Measurements from ENCODE around the gene FAM169A. TPM values are rescaled to one million over a fixed set of nuclear protein-coding genes. Genes with fewer than 3 reads are reported as not detected.

The FAM169A gene
- total and polyA plus RNA-seq, 2 of the 4 experiments (the other 2 are of a cell fraction), result under 0.01 TPM; not detected in 1

- Histone ChIP-seq H3K9me1 (ENCODE audit: insufficient read depth, low read length) (no peaks in the 10 kb centered on the region), H2BK20ac (ENCODE audit: low read depth, low read length) (no peak overlapping the region), H4K20me1 (ENCODE audit: insufficient read depth, low read length) (no peaks in the 10 kb centered on the region), H3K18ac (ENCODE audit: low read depth, low read length) (no peak overlapping the region), H4K91ac (ENCODE audit: insufficient read depth, low read depth, low read length) (no peak overlapping the region), H3K9me3 (ENCODE audit: control insufficient read depth, insufficient read depth, low read length) (no peaks in the 10 kb centered on the region), H3K4me2 (ENCODE audit: low read depth, low read length) (no peak overlapping the region), H2AFZ (replicated peaks; ENCODE audit: low read length, poor library complexity) (no peak overlapping the region), H2BK120ac (ENCODE audit: low read depth, low read length) (no peak overlapping the region), H3K4ac (ENCODE audit: low read depth, low read length) (no peak overlapping the region), H4K5ac (ENCODE audit: low read depth, low read length) (no peak overlapping the region), H3K79me1 (ENCODE audit: low read depth in 1 of 2, low read length in 2 of 2) (no peaks in the 10 kb centered on the region), H3K14ac (replicated peaks; ENCODE audit: low read depth, low read length) (no peak overlapping the region), H2AK5ac (ENCODE audit: low read depth, low read length) (no peak overlapping the region), H3K27me3 (ENCODE audit: control insufficient read depth, insufficient read depth, low read length) (no peaks in the 10 kb centered on the region), H4K8ac (ENCODE audit: low read depth in 2 of 2, low read length in 2 of 2) (no peak overlapping the region), H3K23ac (ENCODE audit: low read depth, low read length) (no peak overlapping the region), H3K4me1 (ENCODE audit: control insufficient read depth, insufficient read depth, low read length) (no peaks in the 10 kb centered on the region), H2BK5ac (ENCODE audit: low read depth, low read length, poor library complexity, severe bottlenecking) (no peak overlapping the region), H3K36me3 (ENCODE audit: control insufficient read depth, insufficient read depth, low read length) (no peaks in the 10 kb centered on the region), H3K9ac (ENCODE audit: low read depth, low read length) (no peak overlapping the region), H3K27ac (ENCODE audit: insufficient read depth, low read length) (no peak overlapping the region), H3K56ac (ENCODE audit: extremely low read depth, insufficient read depth, low read length) (no peak overlapping the region), H3K4me3 (ENCODE audit: insufficient read depth, low read depth, low read length) (no peak overlapping the region), H2BK15ac (ENCODE audit: low read depth, low read length) (no peak overlapping the region), H2AK9ac (replicated peaks; ENCODE audit: low read depth, low read length, poor library complexity) (no peak overlapping the region)
- no peak for DNase-seq
- ATAC-seq (ENCODE audit: low read depth), result no peak
- dilution Hi-C loops (cut with HindIII; ENCODE audit: low sequenced_read_pairs, unreplicated experiment) (no loop called here), intact Hi-C loops (cut with micrococcal nuclease) (no loop called here), in situ Hi-C loops (cut with MboI; ENCODE audit: low sequenced_read_pairs) (no loop called here)
- 100% methylated on average over 1 of the region's 8 CpGs; no CpG with 5 or more reads in 1 of the 2 experiments for WGBS, 2 experiments (ENCODE audit: extremely low coverage in 2 of 2, insufficient read length in 1 of 2)
- no TSS peak for BruUV-seq (replicated peaks)
- ChIA-PET POLR2A (ENCODE audit: unreplicated experiment) (no interaction called here), CTCF (no interaction called here)
- no peak for TF ChIP-seq MAFK (IDR thresholded peaks at IDR 0.05; ENCODE audit: low read depth, low read length)
- no peak for TF ChIP-seq RCOR1 (IDR thresholded peaks at IDR 0.05; ENCODE audit: insufficient replicate concordance, low read length)
- TF ChIP-seq MAZ (IDR thresholded peaks at IDR 0.05; ENCODE audit: borderline replicate concordance, low read depth, low read length), result no peak
- TF ChIP-seq CTCF (conservative IDR thresholded peaks at IDR 0.05; ENCODE audit: low read depth, low read length), result no peak
- TF ChIP-seq MXI1 (IDR thresholded peaks at IDR 0.05; ENCODE audit: borderline replicate concordance, low read depth, low read length), result no peak
- TF ChIP-seq USF2 (IDR thresholded peaks at IDR 0.05; ENCODE audit: low read depth, low read length), result no peak
- no peak for TF ChIP-seq CEBPB (IDR thresholded peaks at IDR 0.05; ENCODE audit: low read depth, low read length)
- no peak for TF ChIP-seq RFX5 (IDR thresholded peaks at IDR 0.05; ENCODE audit: low read depth, low read length)
- no peak for TF ChIP-seq BHLHE40 (IDR thresholded peaks at IDR 0.05; ENCODE audit: low read depth, low read length)
Measured at GRCh38 chr5:74850030-74850429, 16.2 kb downstream of the FAM169A start.
